GM12878 (cell line): ENCODE results near the gene FAF1. TPM values are rescaled to one million over a fixed set of nuclear protein-coding genes. Genes with fewer than 3 reads are reported as not detected.

Experiments used
- ATAC-seq: fragments of 200-7000 bp; cut with Tn5 transposase; 3 replicates; pipeline ENCODE4 v1.9.1; 2020; ENCODE audit warnings: mild to moderate bottlenecking, moderate library complexity
- BruUV-seq: library from RNA; stranded (reverse); fragments of 400-500 nt; replicated peaks from 2 replicates; lab custom pipeline; 2021; lab: Mats Ljungman, UMichigan
- CTCF ChIA-PET: fragments of 300-600 bp; sonication (Branson Sonifier 250); formaldehyde crosslinking; extraction: SDS; loops from one replicate; lab custom pipeline; 2021; ENCODE audit warnings: inconsistent platforms; lab: Yijun Ruan, JAX
- POLR2A ChIA-PET: fragments of 350-600 bp; formaldehyde crosslinking; extraction: SDS; loops from one replicate; lab custom pipeline; 2021; ENCODE audit warnings: inconsistent platforms; lab: Charles Lee
- RAD21 ChIA-PET: fragments of 300-600 bp; sonication (Branson Sonifier 250); formaldehyde crosslinking; loops from one replicate; lab custom pipeline; 2023; ENCODE audit warnings: antibody characterized with exemption; ENCODE audit not compliant: unreplicated experiment; lab: Charles Lee
- SMC1A ChIA-PET: fragments of 300-600 bp; sonication (Branson Sonifier 250); formaldehyde crosslinking; loops from one replicate; lab custom pipeline; 2023; ENCODE audit not compliant: unreplicated experiment, uncharacterized antibody; lab: Charles Lee
- DNase-seq: peaks from one replicate; pipeline ENCODE4 v3.0.0-alpha.2; 2011; ENCODE audit warnings: low read depth, low spot score
- FAIRE-seq: peaks from 3 replicates; lab custom pipeline; 2011; peaks lifted over from hg19 to GRCh38; lab: Jason Lieb, UNC
- H2AFZ ChIP-seq: 2 replicates; pipeline ENCODE4 v1.6.0; 2011; ENCODE audit warnings: low read depth, low read length, control low read depth; ENCODE audit not compliant: control insufficient read depth
- H3K27ac ChIP-seq: 2 replicates; pipeline ENCODE4 v1.5.1; 2011; ENCODE audit warnings: control low read depth; ENCODE audit not compliant: control insufficient read depth, insufficient read depth
- H3K27me3 ChIP-seq, 2 experiments: replicated peaks in 1 of 2; 2 replicates each; pipeline versions ENCODE4 v1.6.0 to v1.6.1; 2011; ENCODE audit warnings: low read length in 1 of 2; ENCODE audit not compliant: control insufficient read depth in 2 of 2, insufficient read depth in 2 of 2
- H3K36me3 ChIP-seq, 2 experiments: 2 replicates each; pipeline ENCODE4 v1.5.1; 2011; ENCODE audit warnings: low read length in 1 of 2; ENCODE audit not compliant: control insufficient read depth in 2 of 2, insufficient read depth in 2 of 2
- H3K4me1 ChIP-seq: 2 replicates; pipeline ENCODE4 v1.6.1; 2011; ENCODE audit warnings: mild to moderate bottlenecking, low read length, moderate library complexity, mixed read lengths; ENCODE audit not compliant: control insufficient read depth, insufficient read depth
- H3K4me2 ChIP-seq: 2 replicates; pipeline ENCODE4 v1.6.0; 2011; ENCODE audit warnings: control low read depth; ENCODE audit not compliant: control insufficient read depth, insufficient read depth
- H3K4me3 ChIP-seq: fragments of 200-600 bp; sonication (generic); 2 replicates; pipeline ENCODE4 v1.5.1; 2016
- H3K79me2 ChIP-seq: 2 replicates; pipeline ENCODE4 v1.6.0; 2011; ENCODE audit warnings: low read length; ENCODE audit not compliant: control insufficient read depth, insufficient read depth
- H3K9ac ChIP-seq: 2 replicates; pipeline ENCODE4 v1.8.0; 2011; ENCODE audit warnings: low read length, control low read depth, mixed read lengths; ENCODE audit not compliant: control insufficient read depth, insufficient read depth
- H3K9me3 ChIP-seq: replicated peaks from 3 replicates; pipeline ENCODE4 v1.5.1; 2011; ENCODE audit warnings: mild to moderate bottlenecking, low read length; ENCODE audit not compliant: control insufficient read depth, insufficient read depth
- H4K20me1 ChIP-seq: 2 replicates; pipeline ENCODE4 v1.6.0; 2011; ENCODE audit not compliant: control insufficient read depth, insufficient read depth
- ATF7 ChIP-seq: fragments of 450-650 bp; IDR thresholded peaks from 2 replicates; pipeline ENCODE4 v1.6.1; 2016; ENCODE audit warnings: low read depth, mild to moderate bottlenecking
- BACH1 ChIP-seq: fragments of 450-650 bp; IDR thresholded peaks from 2 replicates; pipeline ENCODE4 v1.6.1; 2017; ENCODE audit warnings: mild to moderate bottlenecking, borderline replicate concordance
- EED ChIP-seq: sonication (generic); IDR thresholded peaks from 2 replicates; pipeline ENCODE4 v1.6.1; 2016; ENCODE audit warnings: antibody characterized with exemption, low read depth
- EZH2 ChIP-seq: IDR thresholded peaks from 2 replicates; pipeline ENCODE4 v1.6.1; 2012; ENCODE audit warnings: low read depth, mild to moderate bottlenecking, control low read depth, inconsistent platforms, low read length, borderline replicate concordance; ENCODE audit not compliant: control insufficient read depth
- HSF1 ChIP-seq: fragments of 150-350 bp; IDR thresholded peaks from 2 replicates; pipeline ENCODE4 v1.6.1; 2014; ENCODE audit warnings: mild to moderate bottlenecking, low read depth, low read length
- NFYB ChIP-seq: IDR thresholded peaks from 2 replicates; pipeline ENCODE4 v1.6.1; 2011; ENCODE audit warnings: low read depth, mild to moderate bottlenecking, low read length, improper control_type of control experiment, moderate library complexity; ENCODE audit not compliant: insufficient read depth
- PAX5 ChIP-seq: IDR thresholded peaks from 2 replicates; pipeline ENCODE4 v1.6.1; 2011; ENCODE audit warnings: low read depth, low read length, borderline replicate concordance
- PKNOX1 ChIP-seq: fragments of 450-650 bp; IDR thresholded peaks from 2 replicates; pipeline ENCODE4 v1.6.1; 2016; ENCODE audit warnings: mild to moderate bottlenecking
- POU2F2 ChIP-seq: IDR thresholded peaks from 3 replicates; pipeline ENCODE4 v1.6.1; 2011; ENCODE audit warnings: low read depth, mild to moderate bottlenecking, low read length, borderline replicate concordance
- RAD21 ChIP-seq: IDR thresholded peaks from 2 replicates; pipeline ENCODE4 v1.6.1; 2011; ENCODE audit warnings: mild to moderate bottlenecking, low read depth, low read length, moderate library complexity; ENCODE audit not compliant: insufficient read depth
- SKIL ChIP-seq: fragments of 450-650 bp; IDR thresholded peaks from 2 replicates; pipeline ENCODE4 v1.6.1; 2017; ENCODE audit warnings: mild to moderate bottlenecking, low read depth, inconsistent platforms; ENCODE audit not compliant: poor library complexity, severe bottlenecking
- SMAD1 ChIP-seq: fragments of 450-650 bp; IDR thresholded peaks from 2 replicates; pipeline ENCODE4 v1.6.1; 2018; ENCODE audit warnings: mild to moderate bottlenecking, low read depth; ENCODE audit not compliant: partially characterized antibody
- TARDBP ChIP-seq: IDR thresholded peaks from 2 replicates; pipeline ENCODE4 v1.6.1; 2016; ENCODE audit warnings: borderline replicate concordance
- ZNF274 ChIP-seq: IDR thresholded peaks from one replicate; pipeline ENCODE4 v1.8.0; 2011; ENCODE audit not compliant: insufficient read length, insufficient read depth
- ZNF622 ChIP-seq: fragments of 450-650 bp; IDR thresholded peaks from 2 replicates; pipeline ENCODE4 v1.6.1; 2017; ENCODE audit warnings: mild to moderate bottlenecking, inconsistent platforms
- ZSCAN29 ChIP-seq: fragments of 450-650 bp; IDR thresholded peaks from 2 replicates; pipeline ENCODE4 v1.6.1; 2017; ENCODE audit warnings: mild to moderate bottlenecking, moderate library complexity
- WGBS: methylation state at CpG from one replicate; pipeline ENCODE4 v1.1.6; 2016; ENCODE audit warnings: low lambda C conversion rate; ENCODE audit not compliant: insufficient replicate concordance, insufficient coverage; ENCODE audit errors: missing lambda C conversion rate; 5-methylcytosine and 5-hydroxymethylcytosine counted together
- in situ Hi-C: fragments of 300-500 bp; cut with MboI; formaldehyde crosslinking; loops from 9 replicates; pipeline ENCODE4 v1.14.3; 2018; ENCODE audit warnings: mixed read lengths
- intact Hi-C: fragments of 100-400 bp; cut with micrococcal nuclease; formaldehyde crosslinking; loops from one replicate; pipeline ENCODE4 v1.14.2; 2022; ENCODE audit not compliant: unreplicated experiment
- polyA plus RNA-seq, 11 experiments: library from polyadenylated mRNA; depleted of rRNA in 4 of 11; unstranded in 6 of 11; stranded (reverse) in 5 of 11; fragments of >200 nt; fragmentation: Nextera tagmentation in 4 of 11; fragmentation: Illumina TruSeq in 1 of 11; extraction: Ambion mirVana in 4 of 11; extraction: Trizol in 1 of 11; gene quantifications; 1 replicate in 1 of 11; 2 replicates in 10 of 11; pipeline versions ENCODE4 v1.2.1 to v1.2.3, GENCODE V29; 2011 to 2016; ENCODE audit warnings: inconsistent platforms in 2 of 11, missing spikeins in 2 of 11, low read depth in 1 of 11
- total RNA-seq, 4 experiments: library from RNA; depleted of rRNA in 3 of 4; stranded (reverse); fragments of >200 nt in 3 of 4; fragmentation: Illumina TruSeq in 1 of 4; extraction: Trizol in 1 of 4; gene quantifications; 2 replicates each; pipeline versions ENCODE4 v1.2.1 to v1.2.3, GENCODE V29; 2013 to 2021

FAF1 gene
- total and polyA plus RNA-seq, 10 of the 15 experiments (the other 5 are each of a cell fraction or from before 2014, with no cell fraction given): 8.6 to 54.5 (median 23.7) TPM

GRCh38 chr1:50915621-50916020 lies 44.4 kb downstream of the FAF1 start:
- Histone ChIP-seq H3K4me1 (peaks cover 3% of the 10 kb centered on the region), H2AFZ (no peak overlapping the region), H3K27me3 (no peaks in the 10 kb centered on the region), H3K4me2 (no peak overlapping the region), H3K9me3 (peaks cover 6% of the 10 kb centered on the region; the same call in 2 of the 3 replicates), H3K4me3 (no peak overlapping the region), H3K79me2 (peaks cover 30% of the 10 kb centered on the region), H3K27ac (no peak overlapping the region), H3K36me3 (peaks cover 0 to 3% of the 10 kb centered on the region in 2 experiments; a peak in 1 of 4 replicates), H3K9ac (no peak overlapping the region), H4K20me1 (no peaks in the 10 kb centered on the region)
- intact Hi-C loops: no loop called here
- no peak for FAIRE-seq
- no peak for TF ChIP-seq HSF1
- no peak for TF ChIP-seq EED
- TF ChIP-seq PAX5: no peak
- TF ChIP-seq SMAD1: no peak
- no peak for TF ChIP-seq ATF7
- TF ChIP-seq POU2F2: no peak
- no peak for TF ChIP-seq PKNOX1
- no peak for TF ChIP-seq BACH1
- no peak for TF ChIP-seq ZNF622
- TF ChIP-seq ZSCAN29: no peak
- TF ChIP-seq RAD21: no peak
- no peak for TF ChIP-seq ZNF274
- no peak for TF ChIP-seq SKIL
- TF ChIP-seq EZH2: no peak
- TF ChIP-seq NFYB: no peak
- no peak for TF ChIP-seq TARDBP
- no TSS peak for BruUV-seq
- ChIA-PET POLR2A (no interaction called here), CTCF (interaction anchor here (1.6 kb wide), 1 partner anchor 43 kb away, joined by 4 read pairs; no protein-coding TSS in a partner anchor), RAD21 (interaction anchor here (0.7 kb wide), 1 partner anchor 644 kb away, joined by 3 read pairs; no protein-coding TSS in a partner anchor), SMC1A (interaction anchor here (1.4 kb wide), 1 partner anchor 30 kb away, joined by 3 read pairs; no protein-coding TSS in a partner anchor)
- no peak for DNase-seq
- WGBS: 89% methylated on average over 2 of the region's 2 CpGs
- no peak for ATAC-seq
- in situ Hi-C loops: no loop called here
